ENCODE data around the gene MDH2. TPM values are rescaled to one million over a fixed set of nuclear protein-coding genes. Genes with fewer than 3 reads are reported as not detected.
"Not testable (repeated sequence)": the region's sequence is repeated elsewhere in the genome, so short reads cannot be mapped to it uniquely, and the experiment has no call there.

MDH2 gene
- total and polyA plus RNA-seq, 4 donors: 54.3 to 200 (median 85.6) TPM

- H3K9me3 ChIP-seq (ENCODE audit: control insufficient read depth in 4 of 4, insufficient read depth in 3 of 4, low read length in 3 of 4): no peaks in the 10 kb centered on the region
- H3K4me1 ChIP-seq (ENCODE audit: control insufficient read depth in 5 of 5, insufficient read depth in 5 of 5, low read length in 5 of 5): peaks cover 0 to 8% (median 6%) of the 10 kb centered on the region in 5 donors
- H3K27ac ChIP-seq (ENCODE audit: low read depth in 1 of 2, low read length in 1 of 2): no peak overlapping the region
- H3K27me3 ChIP-seq (ENCODE audit: control insufficient read depth in 3 of 3, insufficient read depth in 3 of 3, low read length in 2 of 3): no peaks in the 10 kb centered on the region
- TF ChIP-seq CTCF (IDR thresholded peaks at IDR 0.05; ENCODE audit: control extremely low read depth, extremely low read depth): no peak
- ATAC-seq (ENCODE audit: insufficient read depth, low FRiP score) (no peak), DNase-seq (no peak)
- no peak overlapping the region for H3K9ac ChIP-seq (ENCODE audit: insufficient read depth in 1 of 2, low read length in 2 of 2)
- H3K36me3 ChIP-seq (ENCODE audit: control insufficient read depth in 4 of 4, insufficient read depth in 4 of 4, low read length in 4 of 4): peaks cover 2 to 17% (median 12%) of the 10 kb centered on the region in 4 donors
- H3K4me3 ChIP-seq: no peak overlapping the region
- WGBS, 2 donors: 91 to 92% methylated on average over 4 of the region's 4 CpGs
These were observed 3.9 kb downstream of the MDH2 start for GRCh38 chr7:76051840-76052239.

GRCh38 chr7:76052681-76053080 is 4.8 kb downstream of the MDH2 start:
- not testable (repeated sequence) for H3K9me3 ChIP-seq (ENCODE audit: control insufficient read depth in 4 of 4, insufficient read depth in 3 of 4, low read length in 3 of 4); H3K4me3 ChIP-seq; H3K27me3 ChIP-seq (ENCODE audit: control insufficient read depth in 3 of 3, insufficient read depth in 3 of 3, low read length in 2 of 3); H3K27ac ChIP-seq (ENCODE audit: low read depth in 1 of 2, low read length in 1 of 2); ATAC-seq (ENCODE audit: insufficient read depth, low FRiP score); H3K9ac ChIP-seq (ENCODE audit: insufficient read depth in 1 of 2, low read length in 2 of 2); H3K4me1 ChIP-seq (ENCODE audit: control insufficient read depth in 5 of 5, insufficient read depth in 5 of 5, low read length in 5 of 5); DNase-seq
- WGBS, 2 donors: 95 to 97% methylated on average over 8 of the region's 8 CpGs
- H3K36me3 ChIP-seq (ENCODE audit: control insufficient read depth in 4 of 4, insufficient read depth in 4 of 4, low read length in 4 of 4): peaks cover 2 to 25% (median 14%) of the 10 kb centered on the region in 4 donors

GRCh38 chr7:76053461-76053860 is 5.6 kb downstream of the MDH2 start:
- no peak overlapping the region for H3K4me3 ChIP-seq
- ATAC-seq (ENCODE audit: insufficient read depth, low FRiP score) (no peak), DNase-seq (no peak)
- H3K36me3 ChIP-seq (ENCODE audit: control insufficient read depth in 4 of 4, insufficient read depth in 4 of 4, low read length in 4 of 4): peaks cover 2 to 31% (median 21%) of the 10 kb centered on the region in 4 donors
- no peak overlapping the region for H3K9ac ChIP-seq (ENCODE audit: insufficient read depth in 1 of 2, low read length in 2 of 2)
- no peaks in the 10 kb centered on the region for H3K9me3 ChIP-seq (ENCODE audit: control insufficient read depth in 4 of 4, insufficient read depth in 3 of 4, low read length in 3 of 4)
- peaks cover 0 to 6% (median 6%) of the 10 kb centered on the region in 5 donors for H3K4me1 ChIP-seq (ENCODE audit: control insufficient read depth in 5 of 5, insufficient read depth in 5 of 5, low read length in 5 of 5)
- WGBS, 2 donors: 80 to 86% methylated on average over 6 of the region's 6 CpGs
- H3K27me3 ChIP-seq (ENCODE audit: control insufficient read depth in 3 of 3, insufficient read depth in 3 of 3, low read length in 2 of 3): no peaks in the 10 kb centered on the region
- no peak overlapping the region for H3K27ac ChIP-seq (ENCODE audit: low read depth in 1 of 2, low read length in 1 of 2)
- TF ChIP-seq CTCF (IDR thresholded peaks at IDR 0.05; ENCODE audit: control extremely low read depth, extremely low read depth): no peak

- peaks cover 0 to 2% (median under 1%) of the 10 kb centered on the region in 5 donors for H3K4me1 ChIP-seq (ENCODE audit: control insufficient read depth in 5 of 5, insufficient read depth in 5 of 5, low read length in 5 of 5)
- no peak for DNase-seq
- H3K27ac ChIP-seq (ENCODE audit: low read depth in 1 of 2, low read length in 1 of 2): no peak overlapping the region
These were observed 6.5 kb downstream of the MDH2 start for GRCh38 chr7:76054123-76055120.

More at GRCh38 chr7:76054123-76055120, 6.5 kb downstream of the MDH2 start:
- H3K9ac ChIP-seq (ENCODE audit: insufficient read depth in 1 of 2, low read length in 2 of 2): no peak overlapping the region
- H3K27me3 ChIP-seq (ENCODE audit: control insufficient read depth in 3 of 3, insufficient read depth in 3 of 3, low read length in 2 of 3): no peaks in the 10 kb centered on the region
- H3K4me3 ChIP-seq: no peak overlapping the region
- H3K36me3 ChIP-seq (ENCODE audit: control insufficient read depth in 4 of 4, insufficient read depth in 4 of 4, low read length in 4 of 4): peaks cover 2 to 39% (median 27%) of the 10 kb centered on the region in 4 donors
- no peak for TF ChIP-seq CTCF (IDR thresholded peaks at IDR 0.05; ENCODE audit: control extremely low read depth, extremely low read depth)
- 77 to 82% methylated on average over 18 of the region's 18 CpGs for WGBS, 2 donors
- no peak for ATAC-seq (ENCODE audit: insufficient read depth, low FRiP score)
- H3K9me3 ChIP-seq (ENCODE audit: control insufficient read depth in 4 of 4, insufficient read depth in 3 of 4, low read length in 3 of 4): no peaks in the 10 kb centered on the region
